Stimulated activated CD4-positive, alpha-beta T cell treated with anti-CD3 and anti-CD28 coated beads, Interleukin-1b, Interleukin-23, amount 100 ng/mL, for 48 hours (primary cell): ENCODE measurements around the gene MAPKAP1.
"Not testable (repeated sequence)": the region's sequence is repeated elsewhere in the genome, so short reads cannot be mapped to it uniquely, and the experiment has no call there.

Experiments
- DNase-seq: peaks from one replicate; pipeline ENCODE4 v3.0.0-alpha.2; 2020

MAPKAP1 gene

DNA sequence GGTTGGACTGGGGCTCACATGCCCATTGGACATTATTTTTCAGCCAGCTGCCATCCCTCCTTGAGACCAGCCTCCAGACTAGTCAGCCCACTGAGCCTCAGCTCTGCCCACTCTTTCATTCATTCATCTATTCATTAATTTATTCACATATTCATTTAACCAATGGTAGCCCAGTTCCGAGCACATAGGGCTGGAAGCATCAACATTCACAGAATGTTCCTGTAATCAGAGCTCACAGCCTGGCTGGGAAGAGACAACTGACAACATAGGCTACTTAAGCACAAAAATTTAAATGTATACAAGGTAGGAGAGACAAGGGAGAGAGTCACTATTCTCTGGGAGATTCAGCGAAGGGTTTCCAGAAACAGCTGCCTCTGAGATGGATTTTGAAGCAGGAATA lies 23.2 kb upstream of the MAPKAP1 start:
- DNase-seq: no peak

GRCh38 chr9:125726456-125727132 lies 19.6 kb upstream of the MAPKAP1 start:
- DNase-seq: no peak

GRCh38 chr9:125707472-125707804 lies 430 bp upstream of the MAPKAP1 start:
- DNase-seq: no peak

- no peak for DNase-seq
These were observed 1.1 kb downstream of the MAPKAP1 start for GRCh38 chr9:125705893-125706292.

GRCh38 chr9:125703662-125704061 lies 3.3 kb downstream of the MAPKAP1 start:
- DNase-seq: no peak

DNA sequence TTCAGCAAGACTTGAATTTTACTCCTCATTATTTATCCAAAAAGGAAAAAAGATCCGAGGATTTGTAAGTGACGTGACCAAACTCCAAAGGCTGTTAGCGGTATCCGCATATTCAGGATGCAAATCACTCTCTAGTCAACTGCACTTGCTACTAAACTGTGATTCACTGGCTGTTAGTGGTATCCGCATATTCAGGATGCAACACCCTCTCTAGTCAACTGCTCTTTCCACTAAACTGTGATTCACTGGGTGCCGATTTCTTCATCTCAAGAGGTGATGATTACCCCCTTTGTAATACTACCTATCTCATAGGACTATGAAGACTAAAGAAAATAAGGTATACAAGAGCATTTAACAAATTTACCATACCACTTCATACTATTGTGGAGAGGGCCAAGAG lies 5.7 kb downstream of the MAPKAP1 start:
- DNase-seq: peak; percentile 47

- DNase-seq: peak; percentile 61
These were observed 6.2 kb downstream of the MAPKAP1 start for GRCh38 chr9:125700791-125701190.

GRCh38 chr9:125699870-125700269 lies 7.1 kb downstream of the MAPKAP1 start:
- DNase-seq: no peak

DNA sequence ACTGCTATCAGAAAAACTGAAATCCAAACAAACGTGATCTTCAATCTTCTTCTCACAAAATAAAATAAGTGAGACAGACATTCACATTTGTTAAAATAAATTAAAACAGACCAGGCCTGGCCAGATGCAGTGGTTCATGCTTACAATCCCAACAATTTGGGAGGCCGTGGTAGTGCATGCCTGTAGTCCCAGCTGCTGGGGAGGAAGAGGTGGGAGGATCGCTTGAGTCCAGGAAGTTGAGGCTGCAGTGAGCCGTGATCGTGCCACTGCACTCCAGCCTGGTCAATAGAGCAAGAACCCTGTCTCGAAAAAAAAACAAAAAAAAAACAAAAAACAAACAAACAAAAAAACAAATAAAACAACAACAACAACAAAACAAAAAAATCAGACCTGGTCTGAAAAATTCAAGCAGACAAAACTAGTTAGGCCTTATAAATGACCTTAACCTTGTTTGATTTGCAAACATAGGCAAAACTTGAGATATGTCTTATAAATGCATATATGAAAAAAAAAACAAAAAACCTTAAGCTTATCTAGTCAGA lies 10.8 kb downstream of the MAPKAP1 start:
- no peak for DNase-seq

DNA sequence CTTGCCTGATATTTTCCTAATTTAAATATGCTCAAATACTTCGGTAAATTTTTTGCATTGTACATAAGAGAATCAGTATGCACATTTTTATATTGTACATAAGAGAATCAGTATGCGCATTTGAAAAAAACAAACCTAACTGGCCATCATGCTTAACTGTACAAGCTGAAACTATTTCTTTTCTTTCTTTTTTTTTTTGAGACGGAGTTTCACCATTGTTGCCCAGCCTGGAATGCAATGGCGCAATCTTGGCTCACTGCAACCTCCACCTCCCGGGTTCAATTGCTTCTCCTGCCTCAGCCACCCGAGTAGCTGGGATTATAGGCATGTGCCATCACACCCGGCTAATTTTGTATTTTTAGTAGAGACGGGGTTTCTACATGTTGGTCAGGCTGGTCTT lies 11.5 kb downstream of the MAPKAP1 start:
- DNase-seq: not testable (repeated sequence)

GRCh38 chr9:125694478-125694877 lies 12.5 kb downstream of the MAPKAP1 start:
- DNase-seq: no peak

GRCh38 chr9:125693492-125693891 lies 13.5 kb downstream of the MAPKAP1 start:
- not testable (repeated sequence) for DNase-seq

DNA sequence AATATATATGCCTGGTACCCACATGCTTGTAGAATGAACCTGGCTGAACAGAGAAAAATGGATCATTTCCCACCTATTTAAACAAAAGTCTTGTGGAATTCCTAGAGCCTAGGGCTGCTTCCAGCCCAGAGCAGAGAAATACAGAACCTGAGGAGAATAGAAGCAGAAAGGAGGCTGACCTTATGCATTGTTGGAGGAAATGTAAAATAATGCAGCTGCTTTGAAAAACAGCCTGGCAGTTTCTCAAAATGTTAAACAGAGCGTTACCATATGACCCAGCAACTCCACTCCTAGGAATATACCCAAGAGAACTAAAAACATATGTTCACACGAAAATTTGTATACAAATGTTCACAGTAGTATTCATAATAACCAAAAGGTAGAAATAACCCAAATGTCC lies 15.1 kb downstream of the MAPKAP1 start:
- no peak for DNase-seq

GRCh38 chr9:125690679-125691078 lies 16.3 kb downstream of the MAPKAP1 start:
- DNase-seq: no peak

- DNase-seq: no peak
These were observed 19.7 kb downstream of the MAPKAP1 start for GRCh38 chr9:125687163-125687863.

GRCh38 chr9:125685167-125685566 lies 21.8 kb downstream of the MAPKAP1 start:
- DNase-seq: no peak

DNA sequence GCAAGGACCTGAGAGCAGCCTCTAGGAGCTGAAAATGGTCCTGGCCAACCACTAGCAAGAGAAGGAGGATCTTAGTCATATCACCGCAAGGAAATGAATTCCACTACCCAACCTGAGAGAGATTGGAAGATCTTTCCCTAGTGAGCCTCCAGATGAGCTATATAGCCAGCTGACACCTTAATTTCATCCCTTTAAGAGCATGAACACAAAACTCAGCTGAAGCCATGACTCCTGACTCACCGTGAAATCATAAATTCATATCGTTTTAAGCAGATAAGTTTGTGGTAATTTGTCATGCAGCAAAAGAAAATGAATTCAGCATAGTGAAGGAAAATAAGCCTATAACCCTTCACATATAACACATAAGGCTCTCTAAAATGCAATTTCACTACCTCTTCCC lies 23.5 kb downstream of the MAPKAP1 start:
- DNase-seq: no peak

GRCh38 chr9:125682340-125682739 lies 24.7 kb downstream of the MAPKAP1 start:
- no peak for DNase-seq

- DNase-seq: no peak
These were observed 25.4 kb downstream of the MAPKAP1 start for GRCh38 chr9:125681657-125682056.

- DNase-seq: no peak
These were observed 25.9 kb downstream of the MAPKAP1 start for GRCh38 chr9:125681086-125681622.

GRCh38 chr9:125680445-125680844 lies 26.6 kb downstream of the MAPKAP1 start:
- no peak for DNase-seq

GRCh38 chr9:125679597-125680189 lies 27.3 kb downstream of the MAPKAP1 start:
- DNase-seq: no peak
